ENCODE data around the gene ASB10. TPM values are rescaled to one million over a fixed set of nuclear protein-coding genes. Genes with fewer than 3 reads are reported as not detected.

ASB10 gene
- polyA plus RNA-seq, 3 donors = not detected

- Mint-ChIP-seq H3K9me3 (peaks cover 3 to 7% (median 6%) of the 10 kb centered on the region in 7 donors), H3K27ac (no peak overlapping the region), H3K36me3 (no peaks in the 10 kb centered on the region), H3K4me3 (no peak overlapping the region), H3K27me3 (ENCODE audit: low read depth in 3 of 3) (peaks cover 7 to 32% (median 10%) of the 10 kb centered on the region in 3 donors), H3K4me1 (peaks cover 4% of the 10 kb centered on the region)
- Histone ChIP-seq H3K79me2 (ENCODE audit: insufficient read depth, low read length) (no peaks in the 10 kb centered on the region), H3K9ac (ENCODE audit: insufficient read depth, low read length, poor library complexity, severe bottlenecking) (no peak overlapping the region), H3K4me1 (ENCODE audit: control insufficient read depth in 1 of 2, insufficient read depth in 2 of 2, low read length in 2 of 2) (no peaks in the 10 kb centered on the region), H3K27ac (ENCODE audit: low read depth in 1 of 2, low read length in 2 of 2) (no peak overlapping the region), H3K9me3 (replicated peaks in 1 of 2; ENCODE audit: control insufficient read depth in 1 of 2, insufficient read depth in 1 of 2, low read length in 2 of 2) (peaks cover 4% of the 10 kb centered on the region in 2 donors), H3K36me3 (replicated peaks in 1 of 2; ENCODE audit: control insufficient read depth in 1 of 2, insufficient read depth in 2 of 2, low read length in 2 of 2) (no peaks in the 10 kb centered on the region), H2AFZ (ENCODE audit: insufficient read depth, low read depth, low read length, poor library complexity, severe bottlenecking) (no peak overlapping the region), H4K20me1 (ENCODE audit: insufficient read depth, low read length) (no peaks in the 10 kb centered on the region), H3K4me3 (replicated peaks in 1 of 3; ENCODE audit: low read depth in 2 of 3, low read length in 3 of 3) (no peak overlapping the region), H3K27me3 (ENCODE audit: control insufficient read depth in 2 of 2, insufficient read depth in 2 of 2, low read length in 2 of 2) (peaks cover 0 to 12% of the 10 kb centered on the region in 2 donors), H3K4me2 (replicated peaks; ENCODE audit: extremely low read depth, low read length, poor library complexity, severe bottlenecking) (no peak overlapping the region)
- DNase-seq = no peak
- intact Hi-C loops (cut with micrococcal nuclease) = no loop called here
- 85% methylated on average over 8 of the region's 8 CpGs for WGBS (ENCODE audit: insufficient coverage)
- TF ChIP-seq CTCF (IDR thresholded peaks at IDR 0.05) = no peak
Measured at GRCh38 chr7:151179287-151179860, 7.7 kb downstream of the ASB10 start.

GRCh38 chr7:151178831-151179230, 8.2 kb downstream of the ASB10 start:
- H3K27me3 Mint-ChIP-seq (ENCODE audit: low read depth in 3 of 3) = peaks cover 7 to 36% (median 10%) of the 10 kb centered on the region in 3 donors
- H3K79me2 ChIP-seq (ENCODE audit: insufficient read depth, low read length) = no peaks in the 10 kb centered on the region
- H3K4me1 ChIP-seq (ENCODE audit: control insufficient read depth in 1 of 2, insufficient read depth in 2 of 2, low read length in 2 of 2) = no peaks in the 10 kb centered on the region
- H3K4me2 ChIP-seq (replicated peaks; ENCODE audit: extremely low read depth, low read length, poor library complexity, severe bottlenecking) = no peak overlapping the region
- no peak overlapping the region for H3K27ac ChIP-seq (ENCODE audit: low read depth in 1 of 2, low read length in 2 of 2)
- H3K27ac Mint-ChIP-seq = no peak overlapping the region
- H4K20me1 ChIP-seq (ENCODE audit: insufficient read depth, low read length) = no peaks in the 10 kb centered on the region
- peaks cover 4% of the 10 kb centered on the region for H3K4me1 Mint-ChIP-seq
- H3K9me3 Mint-ChIP-seq = peaks cover 6 to 11% (median 8%) of the 10 kb centered on the region in 7 donors
- H3K27me3 ChIP-seq (ENCODE audit: control insufficient read depth in 2 of 2, insufficient read depth in 2 of 2, low read length in 2 of 2) = peaks cover 0 to 12% of the 10 kb centered on the region in 2 donors
- TF ChIP-seq CTCF (IDR thresholded peaks at IDR 0.05) = no peak
- intact Hi-C loops (cut with micrococcal nuclease) = no loop called here
- no peaks in the 10 kb centered on the region for H3K36me3 Mint-ChIP-seq
- H3K4me3 Mint-ChIP-seq = no peak overlapping the region
- 94% methylated on average over 2 of the region's 2 CpGs for WGBS (ENCODE audit: insufficient coverage)
- no peak overlapping the region for H2AFZ ChIP-seq (ENCODE audit: insufficient read depth, low read depth, low read length, poor library complexity, severe bottlenecking)
- no peak overlapping the region for H3K4me3 ChIP-seq (replicated peaks in 1 of 3; ENCODE audit: low read depth in 2 of 3, low read length in 3 of 3)
- H3K9ac ChIP-seq (ENCODE audit: insufficient read depth, low read length, poor library complexity, severe bottlenecking) = no peak overlapping the region
- DNase-seq = no peak
- H3K9me3 ChIP-seq (replicated peaks in 1 of 2; ENCODE audit: control insufficient read depth in 1 of 2, insufficient read depth in 1 of 2, low read length in 2 of 2) = peaks cover 4 to 10% of the 10 kb centered on the region in 2 donors
- H3K36me3 ChIP-seq (replicated peaks in 1 of 2; ENCODE audit: control insufficient read depth in 1 of 2, insufficient read depth in 2 of 2, low read length in 2 of 2) = no peaks in the 10 kb centered on the region

All from CD14-positive monocyte (primary cell).